GM12878 (cell line): ENCODE results near the gene DHX57. TPM values are rescaled to one million over a fixed set of nuclear protein-coding genes. Genes with fewer than 3 reads are reported as not detected.

Experiments used
- ATAC-seq: fragments of 200-7000 bp; cut with Tn5 transposase; 3 replicates; pipeline ENCODE4 v1.9.1; 2020; ENCODE audit warnings: mild to moderate bottlenecking, moderate library complexity
- BruUV-seq: library from RNA; stranded (reverse); fragments of 400-500 nt; replicated peaks from 2 replicates; lab custom pipeline; 2021; lab: Mats Ljungman, UMichigan
- CTCF ChIA-PET: fragments of 300-600 bp; sonication (Branson Sonifier 250); formaldehyde crosslinking; extraction: SDS; loops from one replicate; lab custom pipeline; 2021; ENCODE audit warnings: inconsistent platforms; lab: Yijun Ruan, JAX
- POLR2A ChIA-PET: fragments of 350-600 bp; formaldehyde crosslinking; extraction: SDS; loops from one replicate; lab custom pipeline; 2021; ENCODE audit warnings: inconsistent platforms; lab: Charles Lee
- RAD21 ChIA-PET: fragments of 300-600 bp; sonication (Branson Sonifier 250); formaldehyde crosslinking; loops from one replicate; lab custom pipeline; 2023; ENCODE audit warnings: antibody characterized with exemption; ENCODE audit not compliant: unreplicated experiment; lab: Charles Lee
- SMC1A ChIA-PET: fragments of 300-600 bp; sonication (Branson Sonifier 250); formaldehyde crosslinking; loops from one replicate; lab custom pipeline; 2023; ENCODE audit not compliant: unreplicated experiment, uncharacterized antibody; lab: Charles Lee
- DNase-seq: peaks from one replicate; pipeline ENCODE4 v3.0.0-alpha.2; 2011; ENCODE audit warnings: low read depth, low spot score
- FAIRE-seq: peaks from 3 replicates; lab custom pipeline; 2011; peaks lifted over from hg19 to GRCh38; lab: Jason Lieb, UNC
- H2AFZ ChIP-seq: 2 replicates; pipeline ENCODE4 v1.6.0; 2011; ENCODE audit warnings: low read depth, low read length, control low read depth; ENCODE audit not compliant: control insufficient read depth
- H3K27ac ChIP-seq: 2 replicates; pipeline ENCODE4 v1.5.1; 2011; ENCODE audit warnings: control low read depth; ENCODE audit not compliant: control insufficient read depth, insufficient read depth
- H3K27me3 ChIP-seq, 2 experiments: replicated peaks in 1 of 2; 2 replicates each; pipeline versions ENCODE4 v1.6.0 to v1.6.1; 2011; ENCODE audit warnings: low read length in 1 of 2; ENCODE audit not compliant: control insufficient read depth in 2 of 2, insufficient read depth in 2 of 2
- H3K36me3 ChIP-seq, 2 experiments: 2 replicates each; pipeline ENCODE4 v1.5.1; 2011; ENCODE audit warnings: low read length in 1 of 2; ENCODE audit not compliant: control insufficient read depth in 2 of 2, insufficient read depth in 2 of 2
- H3K4me1 ChIP-seq: 2 replicates; pipeline ENCODE4 v1.6.1; 2011; ENCODE audit warnings: mild to moderate bottlenecking, low read length, moderate library complexity, mixed read lengths; ENCODE audit not compliant: control insufficient read depth, insufficient read depth
- H3K4me2 ChIP-seq: 2 replicates; pipeline ENCODE4 v1.6.0; 2011; ENCODE audit warnings: control low read depth; ENCODE audit not compliant: control insufficient read depth, insufficient read depth
- H3K4me3 ChIP-seq: fragments of 200-600 bp; sonication (generic); 2 replicates; pipeline ENCODE4 v1.5.1; 2016
- H3K79me2 ChIP-seq: 2 replicates; pipeline ENCODE4 v1.6.0; 2011; ENCODE audit warnings: low read length; ENCODE audit not compliant: control insufficient read depth, insufficient read depth
- H3K9ac ChIP-seq: 2 replicates; pipeline ENCODE4 v1.8.0; 2011; ENCODE audit warnings: low read length, control low read depth, mixed read lengths; ENCODE audit not compliant: control insufficient read depth, insufficient read depth
- H3K9me3 ChIP-seq: replicated peaks from 3 replicates; pipeline ENCODE4 v1.5.1; 2011; ENCODE audit warnings: mild to moderate bottlenecking, low read length; ENCODE audit not compliant: control insufficient read depth, insufficient read depth
- H4K20me1 ChIP-seq: 2 replicates; pipeline ENCODE4 v1.6.0; 2011; ENCODE audit not compliant: control insufficient read depth, insufficient read depth
- ATF2 ChIP-seq: IDR thresholded peaks from 2 replicates; pipeline ENCODE4 v1.6.1; 2012; ENCODE audit warnings: low read length, inconsistent platforms
- PKNOX1 ChIP-seq: fragments of 450-650 bp; IDR thresholded peaks from 2 replicates; pipeline ENCODE4 v1.6.1; 2016; ENCODE audit warnings: mild to moderate bottlenecking
- SIN3A ChIP-seq: IDR thresholded peaks from 2 replicates; pipeline ENCODE4 v1.6.1; 2012; ENCODE audit warnings: low read depth, low read length, improper control_type of control experiment
- ZSCAN29 ChIP-seq: fragments of 450-650 bp; IDR thresholded peaks from 2 replicates; pipeline ENCODE4 v1.6.1; 2017; ENCODE audit warnings: mild to moderate bottlenecking, moderate library complexity
- WGBS: methylation state at CpG from one replicate; pipeline ENCODE4 v1.1.6; 2016; ENCODE audit warnings: low lambda C conversion rate; ENCODE audit not compliant: insufficient replicate concordance, insufficient coverage; ENCODE audit errors: missing lambda C conversion rate; 5-methylcytosine and 5-hydroxymethylcytosine counted together
- in situ Hi-C: fragments of 300-500 bp; cut with MboI; formaldehyde crosslinking; loops from 9 replicates; pipeline ENCODE4 v1.14.3; 2018; ENCODE audit warnings: mixed read lengths
- intact Hi-C: fragments of 100-400 bp; cut with micrococcal nuclease; formaldehyde crosslinking; loops from one replicate; pipeline ENCODE4 v1.14.2; 2022; ENCODE audit not compliant: unreplicated experiment
- polyA plus RNA-seq, 11 experiments: library from polyadenylated mRNA; depleted of rRNA in 4 of 11; unstranded in 6 of 11; stranded (reverse) in 5 of 11; fragments of >200 nt; fragmentation: Nextera tagmentation in 4 of 11; fragmentation: Illumina TruSeq in 1 of 11; extraction: Ambion mirVana in 4 of 11; extraction: Trizol in 1 of 11; gene quantifications; 1 replicate in 1 of 11; 2 replicates in 10 of 11; pipeline versions ENCODE4 v1.2.1 to v1.2.3, GENCODE V29; 2011 to 2016; ENCODE audit warnings: inconsistent platforms in 2 of 11, missing spikeins in 2 of 11, low read depth in 1 of 11
- total RNA-seq, 4 experiments: library from RNA; depleted of rRNA in 3 of 4; stranded (reverse); fragments of >200 nt in 3 of 4; fragmentation: Illumina TruSeq in 1 of 4; extraction: Trizol in 1 of 4; gene quantifications; 2 replicates each; pipeline versions ENCODE4 v1.2.1 to v1.2.3, GENCODE V29; 2013 to 2021

DHX57 gene
- total and polyA plus RNA-seq, 10 of the 15 experiments (the other 5 are each of a cell fraction or from before 2014, with no cell fraction given) = 6.5 to 18.0 (median 15.8) TPM

- ChIA-PET RAD21 (no interaction called here), SMC1A (no interaction called here), POLR2A (interaction anchor here (0.5 kb wide), 1 partner anchor 16 kb away, joined by 6 read pairs; no protein-coding TSS in a partner anchor), CTCF (no interaction called here)
- Histone ChIP-seq H3K27ac (no peak overlapping the region), H3K36me3 (peaks cover 0 to 9% of the 10 kb centered on the region in 2 experiments; a peak in 3 of 4 replicates), H4K20me1 (no peaks in the 10 kb centered on the region), H3K9ac (no peak overlapping the region), H3K27me3 (no peaks in the 10 kb centered on the region), H3K4me3 (no peak overlapping the region), H3K9me3 (no peaks in the 10 kb centered on the region), H3K79me2 (no peaks in the 10 kb centered on the region), H3K4me1 (no peaks in the 10 kb centered on the region), H3K4me2 (no peak overlapping the region), H2AFZ (no peak overlapping the region)
- 76% methylated on average over 4 of the region's 4 CpGs for WGBS
- DNase-seq (no peak), ATAC-seq (no peak), FAIRE-seq (no peak)
- TF ChIP-seq PKNOX1 (no peak), ZSCAN29 (no peak), ATF2 (no peak)
- intact Hi-C loops = no loop called here
- in situ Hi-C loops = no loop called here
- no TSS peak for BruUV-seq
Measured at GRCh38 chr2:38815936-38816335, 59.8 kb downstream of the DHX57 start.

GRCh38 chr2:38810488-38810887 lies 65.2 kb downstream of the DHX57 start:
- no peaks in the 10 kb centered on the region for H3K79me2 ChIP-seq
- RAD21 ChIA-PET = no interaction called here
- no peak for TF ChIP-seq SIN3A
- ATAC-seq (no peak), FAIRE-seq (no peak), DNase-seq (no peak)
- POLR2A ChIA-PET = interaction anchor here (0.6 kb wide), 2 partner anchors 82 to 453 kb away, joined by 3 to 4 read pairs; no protein-coding TSS in a partner anchor
- WGBS = 100% methylated on average over 7 of the region's 7 CpGs
- no peak overlapping the region for H3K9ac ChIP-seq
- peaks cover 0 to 3% of the 10 kb centered on the region in 2 experiments; a peak in 3 of 4 replicates for H3K36me3 ChIP-seq
- no peak overlapping the region for H3K4me3 ChIP-seq
- H3K4me1 ChIP-seq = no peaks in the 10 kb centered on the region
- H3K4me2 ChIP-seq = no peak overlapping the region
- BruUV-seq = no TSS peak
- SMC1A ChIA-PET = no interaction called here
- intact Hi-C loops = no loop called here
- H2AFZ ChIP-seq = no peak overlapping the region
- H3K9me3 ChIP-seq = no peaks in the 10 kb centered on the region
- in situ Hi-C loops = no loop called here
- H3K27ac ChIP-seq = no peak overlapping the region
- no peaks in the 10 kb centered on the region for H4K20me1 ChIP-seq
- CTCF ChIA-PET = interaction anchor here (0.7 kb wide), 1 partner anchor 419 kb away, joined by 3 read pairs; no protein-coding TSS in a partner anchor
- no peaks in the 10 kb centered on the region for H3K27me3 ChIP-seq
